NOMO-1 treated with dmso at 0.1 percent for 144 hours (cell line): Measurements from ENCODE around the gene THRA.

Source experiments
- DNase-seq: peaks from one replicate; lab custom pipeline; 2025; ENCODE audit not compliant: unreplicated experiment; lab: John Stamatoyannopoulos, UW

The THRA gene, protein sequence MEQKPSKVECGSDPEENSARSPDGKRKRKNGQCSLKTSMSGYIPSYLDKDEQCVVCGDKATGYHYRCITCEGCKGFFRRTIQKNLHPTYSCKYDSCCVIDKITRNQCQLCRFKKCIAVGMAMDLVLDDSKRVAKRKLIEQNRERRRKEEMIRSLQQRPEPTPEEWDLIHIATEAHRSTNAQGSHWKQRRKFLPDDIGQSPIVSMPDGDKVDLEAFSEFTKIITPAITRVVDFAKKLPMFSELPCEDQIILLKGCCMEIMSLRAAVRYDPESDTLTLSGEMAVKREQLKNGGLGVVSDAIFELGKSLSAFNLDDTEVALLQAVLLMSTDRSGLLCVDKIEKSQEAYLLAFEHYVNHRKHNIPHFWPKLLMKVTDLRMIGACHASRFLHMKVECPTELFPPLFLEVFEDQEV

GRCh38 chr17:40062329-40063186 lies at the start of gene THRA:
THRA (plus strand) TSS chr17:40062965; CDS start chr17:40074489, 11,524 bp downstream.
- DNase-seq: peak; percentile 19

DNA sequence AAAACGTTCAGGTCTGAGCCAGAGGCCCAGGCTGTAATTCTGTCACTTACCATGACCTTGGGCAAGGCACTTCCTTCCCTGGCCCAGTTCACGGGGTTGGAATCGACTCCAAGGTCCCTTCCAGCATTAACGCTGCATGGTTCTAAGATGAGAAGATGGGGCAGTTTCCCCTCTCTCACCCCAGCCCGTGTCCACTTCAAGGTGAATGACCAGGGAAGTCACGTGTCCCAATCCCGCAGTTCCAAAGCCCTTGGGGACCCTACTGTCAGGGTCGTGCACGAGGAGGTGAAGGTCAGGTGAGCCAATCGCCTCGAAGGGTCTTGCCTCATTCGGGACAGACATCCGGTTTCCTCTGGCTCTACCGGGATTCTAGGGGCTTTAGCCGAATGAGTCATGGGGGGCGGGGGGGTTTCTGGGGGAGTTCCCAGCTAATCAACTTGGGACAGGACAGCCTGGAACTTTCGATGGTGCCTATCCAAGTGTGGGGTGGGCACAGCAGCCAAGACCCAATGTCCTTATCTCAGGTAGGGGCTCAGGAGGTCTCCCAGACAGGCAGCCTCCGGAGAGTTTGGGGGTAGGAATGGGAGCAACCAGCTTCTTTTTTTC lies 48.3 kb upstream of the THRA start:
- DNase-seq: no peak

DNA sequence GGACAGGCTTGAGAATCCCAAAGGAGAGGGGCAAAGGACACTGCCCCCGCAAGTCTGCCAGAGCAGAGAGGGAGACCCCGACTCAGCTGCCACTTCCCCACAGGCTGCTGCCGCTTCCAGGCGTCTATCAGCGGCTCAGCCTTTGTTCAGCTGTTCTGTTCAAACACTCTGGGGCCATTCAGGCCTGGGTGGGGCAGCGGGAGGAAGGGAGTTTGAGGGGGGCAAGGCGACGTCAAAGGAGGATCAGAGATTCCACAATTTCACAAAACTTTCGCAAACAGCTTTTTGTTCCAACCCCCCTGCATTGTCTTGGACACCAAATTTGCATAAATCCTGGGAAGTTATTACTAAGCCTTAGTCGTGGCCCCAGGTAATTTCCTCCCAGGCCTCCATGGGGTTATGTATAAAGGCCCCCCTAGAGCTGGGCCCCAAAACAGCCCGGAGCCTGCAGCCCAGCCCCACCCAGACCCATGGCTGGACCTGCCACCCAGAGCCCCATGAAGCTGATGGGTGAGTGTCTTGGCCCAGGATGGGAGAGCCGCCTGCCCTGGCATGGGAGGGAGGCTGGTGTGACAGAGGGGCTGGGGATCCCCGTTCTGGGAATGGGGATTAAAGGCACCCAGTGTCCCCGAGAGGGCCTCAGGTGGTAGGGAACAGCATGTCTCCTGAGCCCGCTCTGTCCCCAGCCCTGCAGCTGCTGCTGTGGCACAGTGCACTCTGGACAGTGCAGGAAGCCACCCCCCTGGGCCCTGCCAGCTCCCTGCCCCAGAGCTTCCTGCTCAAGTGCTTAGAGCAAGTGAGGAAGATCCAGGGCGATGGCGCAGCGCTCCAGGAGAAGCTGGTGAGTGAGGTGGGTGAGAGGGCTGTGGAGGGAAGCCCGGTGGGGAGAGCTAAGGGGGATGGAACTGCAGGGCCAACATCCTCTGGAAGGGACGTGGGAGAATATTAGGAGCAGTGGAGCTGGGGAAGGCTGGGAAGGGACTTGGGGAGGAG lies 47.5 kb upstream of the THRA start, which contains the start of gene CSF3:
CSF3 (plus strand) TSS at position 436 of the 993 bp plus-strand sequence; CDS start at position 471, 35 bp downstream.
- DNase-seq: no peak

DNA sequence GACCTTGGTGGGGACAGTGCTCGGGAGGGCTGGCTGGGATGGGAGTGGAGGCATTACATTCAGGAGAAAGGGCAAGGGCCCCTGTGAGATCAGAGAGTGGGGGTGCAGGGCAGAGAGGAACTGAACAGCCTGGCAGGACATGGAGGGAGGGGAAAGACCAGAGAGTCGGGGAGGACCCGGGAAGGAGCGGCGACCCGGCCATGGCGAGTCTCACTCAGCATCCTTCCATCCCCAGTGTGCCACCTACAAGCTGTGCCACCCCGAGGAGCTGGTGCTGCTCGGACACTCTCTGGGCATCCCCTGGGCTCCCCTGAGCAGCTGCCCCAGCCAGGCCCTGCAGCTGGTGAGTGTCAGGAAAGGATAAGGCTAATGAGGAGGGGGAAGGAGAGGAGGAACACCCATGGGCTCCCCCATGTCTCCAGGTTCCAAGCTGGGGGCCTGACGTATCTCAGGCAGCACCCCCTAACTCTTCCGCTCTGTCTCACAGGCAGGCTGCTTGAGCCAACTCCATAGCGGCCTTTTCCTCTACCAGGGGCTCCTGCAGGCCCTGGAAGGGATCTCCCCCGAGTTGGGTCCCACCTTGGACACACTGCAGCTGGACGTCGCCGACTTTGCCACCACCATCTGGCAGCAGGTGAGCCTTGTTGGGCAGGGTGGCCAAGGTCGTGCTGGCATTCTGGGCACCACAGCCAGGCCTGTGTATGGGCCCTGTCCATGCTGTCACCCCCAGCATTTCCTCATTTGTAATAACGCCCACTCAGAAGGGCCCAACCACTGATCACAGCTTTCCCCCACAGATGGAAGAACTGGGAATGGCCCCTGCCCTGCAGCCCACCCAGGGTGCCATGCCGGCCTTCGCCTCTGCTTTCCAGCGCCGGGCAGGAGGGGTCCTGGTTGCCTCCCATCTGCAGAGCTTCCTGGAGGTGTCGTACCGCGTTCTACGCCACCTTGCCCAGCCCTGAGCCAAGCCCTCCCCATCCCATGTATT lies 46.5 kb upstream of the THRA start:
- no peak for DNase-seq

DNA sequence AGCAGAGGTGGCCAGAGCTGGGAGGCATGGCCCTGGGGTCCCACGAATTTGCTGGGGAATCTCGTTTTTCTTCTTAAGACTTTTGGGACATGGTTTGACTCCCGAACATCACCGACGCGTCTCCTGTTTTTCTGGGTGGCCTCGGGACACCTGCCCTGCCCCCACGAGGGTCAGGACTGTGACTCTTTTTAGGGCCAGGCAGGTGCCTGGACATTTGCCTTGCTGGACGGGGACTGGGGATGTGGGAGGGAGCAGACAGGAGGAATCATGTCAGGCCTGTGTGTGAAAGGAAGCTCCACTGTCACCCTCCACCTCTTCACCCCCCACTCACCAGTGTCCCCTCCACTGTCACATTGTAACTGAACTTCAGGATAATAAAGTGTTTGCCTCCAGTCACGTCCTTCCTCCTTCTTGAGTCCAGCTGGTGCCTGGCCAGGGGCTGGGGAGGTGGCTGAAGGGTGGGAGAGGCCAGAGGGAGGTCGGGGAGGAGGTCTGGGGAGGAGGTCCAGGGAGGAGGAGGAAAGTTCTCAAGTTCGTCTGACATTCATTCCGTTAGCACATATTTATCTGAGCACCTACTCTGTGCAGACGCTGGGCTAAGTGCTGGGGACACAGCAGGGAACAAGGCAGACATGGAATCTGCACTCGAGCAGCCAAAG lies 45.2 kb upstream of the THRA start:
- DNase-seq: no peak

GRCh38 chr17:40018211-40019121 lies 44.3 kb upstream of the THRA start:
- DNase-seq: no peak

- no peak for DNase-seq
Measured at GRCh38 chr17:40019140-40019991, 43.4 kb upstream of the THRA start.

GRCh38 chr17:40020146-40020545 lies 42.6 kb upstream of the THRA start:
- no peak for DNase-seq

GRCh38 chr17:40021451-40021971 lies 41.3 kb upstream of the THRA start:
- DNase-seq: no peak

DNA sequence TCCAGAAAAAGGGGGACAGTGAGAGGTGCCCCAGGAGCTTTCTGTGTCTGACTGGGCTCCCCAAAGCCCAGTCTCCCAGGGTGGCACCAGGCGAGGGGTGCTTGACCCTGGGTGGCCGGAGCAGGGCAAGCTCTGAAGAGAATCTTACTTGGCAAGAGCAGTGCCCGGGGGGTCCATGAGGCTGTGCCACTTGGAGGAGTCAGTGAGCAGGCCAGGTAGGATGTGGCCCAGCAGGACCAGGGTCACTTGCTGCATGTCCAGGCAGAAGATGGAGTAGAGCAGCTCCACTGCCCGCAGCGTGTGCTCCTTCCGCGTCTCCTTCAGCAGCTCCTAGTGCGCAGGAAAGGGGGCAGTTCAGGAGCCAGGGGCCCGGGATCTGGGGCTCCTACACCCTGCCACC lies 40.3 kb upstream of the THRA start:
- no peak for DNase-seq

DNA sequence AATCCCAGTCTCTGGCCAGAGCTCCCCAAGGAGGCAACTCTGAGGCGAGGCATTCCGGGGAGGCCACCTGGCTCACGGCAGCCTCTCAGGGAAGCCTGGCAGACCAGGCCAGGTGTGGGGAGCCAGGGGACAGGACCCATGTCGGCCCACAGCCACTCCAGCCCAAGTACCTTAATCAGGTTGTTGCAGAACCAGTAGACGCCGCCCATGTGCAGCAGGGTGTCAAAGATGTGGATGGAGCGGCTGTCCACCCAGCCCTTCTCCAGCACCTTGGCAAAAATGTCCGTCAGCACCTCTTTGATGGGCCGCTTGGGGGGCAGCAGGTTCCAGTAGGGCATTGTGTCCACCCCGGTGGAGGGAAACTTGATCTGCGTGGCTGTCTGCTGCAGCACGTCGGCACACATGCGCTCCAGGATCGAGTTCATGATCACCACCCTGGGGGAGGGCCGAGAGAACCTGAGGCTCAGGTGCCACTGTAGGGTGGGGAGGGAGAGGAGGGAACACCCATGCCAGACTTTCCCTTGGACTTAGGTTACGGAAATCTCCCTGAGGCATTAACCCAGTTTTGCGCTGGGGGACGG lies 39.7 kb upstream of the THRA start:
- DNase-seq: no peak

DNA sequence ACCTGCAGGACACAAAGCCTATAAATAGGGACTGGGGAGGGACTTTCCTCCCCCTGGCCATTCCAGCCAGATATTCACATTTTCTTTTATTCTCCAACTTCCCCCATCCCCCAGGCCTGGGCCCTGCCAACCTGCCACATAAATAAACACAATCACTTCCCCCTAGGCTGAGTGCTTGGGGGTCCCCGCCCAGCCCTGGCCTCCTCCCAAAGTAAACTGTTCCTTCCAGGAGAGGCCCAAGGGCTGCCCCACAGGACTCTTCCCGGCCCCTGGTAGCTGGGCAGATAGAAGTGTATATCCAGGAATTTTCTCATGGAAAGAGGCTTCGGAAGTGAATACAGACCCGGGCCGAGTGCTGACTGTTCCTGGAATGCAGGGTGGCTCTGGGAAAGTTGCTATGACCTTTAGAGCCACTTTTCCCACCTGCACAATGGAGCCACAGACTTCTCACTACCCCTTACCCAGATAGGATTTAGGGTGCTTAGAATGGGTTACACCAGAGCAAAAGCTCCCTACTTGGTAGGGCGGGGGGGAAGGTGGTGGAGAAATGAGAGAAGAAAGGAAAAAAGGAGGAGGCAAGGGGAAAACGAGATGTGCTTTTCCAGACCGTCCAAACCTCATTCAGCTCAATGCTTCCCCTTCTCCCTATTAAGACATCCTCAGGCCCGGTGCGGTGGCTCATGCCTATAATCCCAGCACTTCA lies 39.0 kb upstream of the THRA start:
- DNase-seq: no peak

- no peak for DNase-seq
Measured at GRCh38 chr17:40024901-40025300, 37.9 kb upstream of the THRA start.

GRCh38 chr17:40025559-40025958 lies 37.2 kb upstream of the THRA start:
- DNase-seq: no peak

DNA sequence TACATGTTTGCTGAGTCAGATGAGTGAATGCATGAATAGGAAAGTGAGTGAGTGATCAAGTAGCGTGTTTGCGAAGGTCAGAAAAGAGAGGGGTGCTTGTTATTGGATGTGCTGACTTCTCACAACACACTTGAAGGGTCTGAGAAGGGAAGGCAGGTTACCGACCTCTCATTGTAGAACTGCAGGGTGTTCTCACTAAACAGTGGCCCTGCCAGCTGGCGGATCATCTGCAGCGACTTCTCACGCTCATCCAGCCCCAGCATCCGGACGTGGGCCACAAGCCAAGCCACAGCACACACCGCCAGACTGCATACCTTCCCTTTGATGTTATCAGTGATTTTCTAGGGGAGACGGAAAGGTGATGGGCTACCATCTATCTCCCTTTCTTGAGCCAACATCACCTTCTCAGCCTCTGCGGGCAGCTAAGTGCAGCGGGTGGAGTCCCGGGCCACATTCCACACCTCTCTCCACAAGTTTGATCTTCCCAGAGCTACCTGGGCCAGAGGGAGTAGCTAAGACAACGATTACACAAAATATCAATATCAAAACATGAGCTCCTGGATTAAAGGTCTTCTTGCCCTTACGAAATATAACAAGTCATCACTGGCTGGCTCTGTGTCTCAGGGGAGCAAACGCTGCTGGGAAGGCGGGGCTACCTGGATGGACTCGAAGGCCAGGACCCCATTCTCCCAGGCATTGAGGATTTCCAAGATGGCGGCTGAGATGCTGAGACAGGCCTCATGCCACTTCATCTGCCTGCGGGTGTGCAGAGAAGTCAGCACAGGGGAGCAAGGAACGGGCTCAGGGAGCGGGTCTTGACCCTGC lies 36.6 kb upstream of the THRA start:
- no peak for DNase-seq
